HepG2 (cell line): ENCODE data around the gene SLC35F6. TPM values are rescaled to one million over a fixed set of nuclear protein-coding genes. Genes with fewer than 3 reads are reported as not detected.

Source experiments
- AFF4 ChIP-seq: sonication (generic); formaldehyde crosslinking; IDR thresholded peaks from 2 replicates; pipeline ENCODE4 v1.4.0; 2020; ENCODE audit warnings: missing genetic modification reagents
- CHCHD3 ChIP-seq: sonication (generic); formaldehyde crosslinking; IDR thresholded peaks from 2 replicates; pipeline ENCODE4 v1.8.0; 2022; ENCODE audit warnings: mild to moderate bottlenecking, missing genetic modification reagents, moderate library complexity
- GABPA ChIP-seq, 2 experiments: IDR thresholded peaks; 2 replicates each; pipeline ENCODE4 v1.6.1; 2011 to 2016; ENCODE audit warnings: low read depth in 2 of 2, low read length in 1 of 2, missing biosample characterization in 1 of 2, missing genetic modification characterization in 1 of 2
- GLI4 ChIP-seq: sonication (generic); formaldehyde crosslinking; IDR thresholded peaks from 2 replicates; pipeline ENCODE4 v1.5.1; 2020; ENCODE audit warnings: missing genetic modification reagents, mild to moderate bottlenecking, moderate library complexity, borderline replicate concordance
- ISL2 ChIP-seq: sonication (generic); formaldehyde crosslinking; IDR thresholded peaks from 2 replicates; pipeline ENCODE4 v1.5.0; 2020; ENCODE audit warnings: missing genetic modification reagents
- MAZ ChIP-seq, 2 experiments: sonication (generic) in 1 of 2; formaldehyde crosslinking in 1 of 2; IDR thresholded peaks; 2 replicates each; pipeline versions ENCODE4 v1.5.0 to v1.6.1; 2012 to 2020; ENCODE audit warnings: low read depth in 2 of 2, mild to moderate bottlenecking in 2 of 2, borderline replicate concordance in 1 of 2, improper control_type of control experiment in 1 of 2, low read length in 1 of 2, missing genetic modification reagents in 1 of 2, moderate library complexity in 1 of 2
- THAP8 ChIP-seq: sonication (generic); formaldehyde crosslinking; IDR thresholded peaks from 2 replicates; pipeline ENCODE4 v1.5.1; 2020; ENCODE audit warnings: missing genetic modification reagents, mild to moderate bottlenecking, borderline replicate concordance
- UBTF ChIP-seq: sonication (generic); formaldehyde crosslinking; IDR thresholded peaks from 2 replicates; pipeline ENCODE4 v1.4.0; 2020; ENCODE audit warnings: mild to moderate bottlenecking, missing genetic modification reagents
- ZNF333 ChIP-seq: sonication (generic); formaldehyde crosslinking; IDR thresholded peaks from 2 replicates; pipeline ENCODE4 v1.4.0; 2020; ENCODE audit warnings: mild to moderate bottlenecking, missing genetic modification reagents, borderline replicate concordance
- ZNF468 ChIP-seq: sonication (generic); formaldehyde crosslinking; IDR thresholded peaks from 2 replicates; pipeline ENCODE4 v1.8.0; 2022; ENCODE audit warnings: mild to moderate bottlenecking, moderate library complexity, missing genetic modification reagents
- ZNF513 ChIP-seq: sonication (generic); formaldehyde crosslinking; conservative IDR thresholded peaks from 2 replicates; pipeline ENCODE4 v1.5.0; 2020; ENCODE audit warnings: missing genetic modification reagents
- ZNF883 ChIP-seq: sonication (generic); formaldehyde crosslinking; IDR thresholded peaks from 2 replicates; pipeline ENCODE4 v1.5.1; 2020; ENCODE audit warnings: mild to moderate bottlenecking, missing genetic modification reagents; ENCODE audit errors: not compliant biosample characterization
- polyA plus RNA-seq, 8 experiments: library from polyadenylated mRNA; depleted of rRNA in 3 of 8; stranded (reverse) in 7 of 8; unstranded in 1 of 8; fragments of >200 nt; fragmentation: Illumina TruSeq in 4 of 8; extraction: Trizol in 4 of 8; gene quantifications; 2 replicates each; pipeline versions ENCODE4 v1.2.1 to v1.2.3, GENCODE V29; 2011 to 2016; ENCODE audit warnings: low read depth in 4 of 8, missing spikeins in 1 of 8, mixed read lengths in 1 of 8; ENCODE audit not compliant: insufficient read depth in 1 of 8
- total RNA-seq, 5 experiments: library from RNA; depleted of rRNA; stranded (reverse); fragments of >200 nt; fragmentation: Illumina TruSeq; extraction: Trizol; gene quantifications; 2 replicates each; pipeline ENCODE4 v1.2.3, GENCODE V29; 2016; ENCODE audit warnings: low read depth in 1 of 5
- TF ChIP-seq, protein P1 (sequence below): IDR thresholded peaks from 2 replicates; pipeline ENCODE4 v1.6.1; 2018; ENCODE audit warnings: missing genetic modification reagents
- TF ChIP-seq, protein P2 (sequence below): IDR thresholded peaks from 2 replicates; pipeline ENCODE4 v1.6.1; 2016; ENCODE audit warnings: missing genetic modification reagents, missing compliant biosample characterization
- TF ChIP-seq, protein P3 (sequence below): sonication (generic); formaldehyde crosslinking; IDR thresholded peaks from 2 replicates; pipeline ENCODE4 v1.4.0; 2020; ENCODE audit warnings: missing genetic modification reagents

SLC35F6 gene
- total and polyA plus RNA-seq, 2 of the 13 experiments (the other 11 are each of a cell fraction or from before 2014, with no cell fraction given) = 15.2 to 21.2 TPM

GRCh38 chr2:26721115-26722032 lies 42.7 kb upstream of the SLC35F6 start (continued):
- TF ChIP-seq, protein P1, sequence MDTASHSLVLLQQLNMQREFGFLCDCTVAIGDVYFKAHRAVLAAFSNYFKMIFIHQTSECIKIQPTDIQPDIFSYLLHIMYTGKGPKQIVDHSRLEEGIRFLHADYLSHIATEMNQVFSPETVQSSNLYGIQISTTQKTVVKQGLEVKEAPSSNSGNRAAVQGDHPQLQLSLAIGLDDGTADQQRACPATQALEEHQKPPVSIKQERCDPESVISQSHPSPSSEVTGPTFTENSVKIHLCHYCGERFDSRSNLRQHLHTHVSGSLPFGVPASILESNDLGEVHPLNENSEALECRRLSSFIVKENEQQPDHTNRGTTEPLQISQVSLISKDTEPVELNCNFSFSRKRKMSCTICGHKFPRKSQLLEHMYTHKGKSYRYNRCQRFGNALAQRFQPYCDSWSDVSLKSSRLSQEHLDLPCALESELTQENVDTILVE (CRISPR knock-in tag) = no peak
- TF ChIP-seq ZNF333 (CRISPR knock-in tag) (no peak), CHCHD3 (CRISPR knock-in tag) (no peak), ZNF468 (CRISPR knock-in tag) (no peak), ZNF513 (CRISPR knock-in tag) (no peak), ISL2 (CRISPR knock-in tag) (no peak), UBTF (CRISPR knock-in tag) (no peak), GLI4 (no peak), ZNF883 (CRISPR knock-in tag) (no peak), MAZ (IDR thresholded peaks at IDR 0.05; ENCODE audit: borderline replicate concordance, low read depth, low read length) (no peak), MAZ (CRISPR knock-in tag; IDR thresholded peaks at IDR 0.05; ENCODE audit: low read depth) (no peak), AFF4 (no peak), THAP8 (no peak), GABPA (IDR thresholded peaks at IDR 0.05; ENCODE audit: low read depth, low read length) (no peak), GABPA (CRISPR knock-in tag; IDR thresholded peaks at IDR 0.05; ENCODE audit: low read depth) (no peak)
- TF ChIP-seq, protein P2, sequence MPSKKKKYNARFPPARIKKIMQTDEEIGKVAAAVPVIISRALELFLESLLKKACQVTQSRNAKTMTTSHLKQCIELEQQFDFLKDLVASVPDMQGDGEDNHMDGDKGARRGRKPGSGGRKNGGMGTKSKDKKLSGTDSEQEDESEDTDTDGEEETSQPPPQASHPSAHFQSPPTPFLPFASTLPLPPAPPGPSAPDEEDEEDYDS (CRISPR knock-in tag) = no peak
- TF ChIP-seq, protein P3, sequence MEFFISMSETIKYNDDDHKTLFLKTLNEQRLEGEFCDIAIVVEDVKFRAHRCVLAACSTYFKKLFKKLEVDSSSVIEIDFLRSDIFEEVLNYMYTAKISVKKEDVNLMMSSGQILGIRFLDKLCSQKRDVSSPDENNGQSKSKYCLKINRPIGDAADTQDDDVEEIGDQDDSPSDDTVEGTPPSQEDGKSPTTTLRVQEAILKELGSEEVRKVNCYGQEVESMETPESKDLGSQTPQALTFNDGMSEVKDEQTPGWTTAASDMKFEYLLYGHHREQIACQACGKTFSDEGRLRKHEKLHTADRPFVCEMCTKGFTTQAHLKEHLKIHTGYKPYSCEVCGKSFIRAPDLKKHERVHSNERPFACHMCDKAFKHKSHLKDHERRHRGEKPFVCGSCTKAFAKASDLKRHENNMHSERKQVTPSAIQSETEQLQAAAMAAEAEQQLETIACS (CRISPR knock-in tag) = no peak
